ENCODE results near the gene CCDC24.

The CCDC24 gene

GRCh38 chr1:44029260-44029910 is 38.0 kb downstream of the CCDC24 start:
- peak in 1 of 6 experiments; percentile 29 for DNase-seq

- peak; percentile 69 to 92 (median 82) for DNase-seq
Observed at GRCh38 chr1:44029911-44030604, 38.7 kb downstream of the CCDC24 start.

GRCh38 chr1:44030605-44031251 is 39.3 kb downstream of the CCDC24 start:
- DNase-seq, result peak; percentile 39 to 58 (median 48)

GRCh38 chr1:44031252-44032169 is 40.1 kb downstream of the CCDC24 start, which contains the start of gene SLC6A9:
Gene SLC6A9 (minus strand): TSS chr1:44031462. CDS start chr1:44024277, 7,185 bp downstream.
- DNase-seq, result peak in 4 of 6 experiments; percentile 21 to 58 (median 46)

- no peak for DNase-seq
Observed at GRCh38 chr1:44032170-44032790, 40.9 kb downstream of the CCDC24 start.

GRCh38 chr1:44033041-44033575 is 41.7 kb downstream of the CCDC24 start:
- DNase-seq, result no peak

GRCh38 chr1:44033756-44034155 is 42.4 kb downstream of the CCDC24 start:
- DNase-seq, result no peak

GRCh38 chr1:44034423-44034822 is 43.0 kb downstream of the CCDC24 start:
- no peak for DNase-seq

GRCh38 chr1:44034976-44035716 is 43.7 kb downstream of the CCDC24 start:
- DNase-seq, result no peak

- no peak for DNase-seq
Observed at GRCh38 chr1:44035726-44036408, 44.5 kb downstream of the CCDC24 start.

GRCh38 chr1:44036409-44037139 is 45.2 kb downstream of the CCDC24 start:
- DNase-seq, result peak; percentile 37 to 67 (median 56)

- no peak for DNase-seq
Observed at GRCh38 chr1:44037154-44037553, 45.8 kb downstream of the CCDC24 start.

GRCh38 chr1:44038876-44039657 is 47.7 kb downstream of the CCDC24 start:
- no peak for DNase-seq

GRCh38 chr1:44040418-44040817 is 49.0 kb downstream of the CCDC24 start:
- no peak for DNase-seq

GRCh38 chr1:44040846-44041245 is 49.4 kb downstream of the CCDC24 start:
- no peak for DNase-seq

GRCh38 chr1:44043176-44044070 is 52.0 kb downstream of the CCDC24 start:
- no peak for DNase-seq

GRCh38 chr1:44044071-44044801 is 52.8 kb downstream of the CCDC24 start:
- DNase-seq, result no peak

Measured in stimulated activated naive CD4-positive, alpha-beta T cell (primary cell).